ENCODE measurements around the gene OR14C36.
"Not testable (repeated sequence)": the region's sequence is repeated elsewhere in the genome, so short reads cannot be mapped to it uniquely, and the experiment has no call there.

OR14C36 gene

GRCh38 chr1:248348475-248348874, at the start of gene OR14C36:
TSS of gene OR14C36 (plus strand) at chr1:248348775. CDS start at chr1:248348775, 0 bp downstream.
- FAIRE-seq: no peak

- no peak for FAIRE-seq
Measured at GRCh38 chr1:248303324-248303723, 45.3 kb upstream of the OR14C36 start, which contains the start of gene OR2T12. TSS of gene OR2T12 (minus strand) at chr1:248303424. CDS start at chr1:248295578, 7,846 bp downstream.

GRCh38 chr1:248305672-248306071, 42.9 kb upstream of the OR14C36 start:
- not testable (repeated sequence) for FAIRE-seq

GRCh38 chr1:248306103-248306502, 42.5 kb upstream of the OR14C36 start:
- no peak for FAIRE-seq

- FAIRE-seq: not testable (repeated sequence)
Measured at GRCh38 chr1:248306740-248307139, 41.8 kb upstream of the OR14C36 start.

GRCh38 chr1:248316796-248317195, 31.8 kb upstream of the OR14C36 start:
- FAIRE-seq: no peak

GRCh38 chr1:248324468-248324867, 24.1 kb upstream of the OR14C36 start, which contains the start of gene OR2M7:
TSS of gene OR2M7 (minus strand) at chr1:248324568. CDS start at chr1:248324568, 0 bp downstream.
- FAIRE-seq: no peak

GRCh38 chr1:248343451-248343850, 5.1 kb upstream of the OR14C36 start:
- no peak for FAIRE-seq

- FAIRE-seq: no peak
Measured at GRCh38 chr1:248359415-248359814, 10.8 kb downstream of the OR14C36 start.

GRCh38 chr1:248361121-248361715, 12.6 kb downstream of the OR14C36 start, which contains the start of gene OR2T4:
TSS of gene OR2T4 (plus strand) at chr1:248361665. CDS start at chr1:248361665, 0 bp downstream.
- no peak for FAIRE-seq

- no peak for FAIRE-seq
Measured at GRCh38 chr1:248366609-248367008, 18.0 kb downstream of the OR14C36 start.

- no peak for FAIRE-seq
Measured at GRCh38 chr1:248372394-248372793, 23.8 kb downstream of the OR14C36 start.

- FAIRE-seq: no peak
Measured at GRCh38 chr1:248373761-248374160, 25.2 kb downstream of the OR14C36 start.

GRCh38 chr1:248375446-248375845, 26.9 kb downstream of the OR14C36 start, which contains the start of gene OR2T6:
TSS of gene OR2T6 (plus strand) at chr1:248375746. CDS start at chr1:248387609, 11,863 bp downstream.
- no peak for FAIRE-seq

GRCh38 chr1:248376916-248377315, 28.3 kb downstream of the OR14C36 start:
- FAIRE-seq: no peak

GRCh38 chr1:248380854-248381253, 32.3 kb downstream of the OR14C36 start:
- FAIRE-seq: no peak

GRCh38 chr1:248388426-248388825, 39.9 kb downstream of the OR14C36 start:
- no peak for FAIRE-seq

- FAIRE-seq: no peak
Measured at GRCh38 chr1:248393050-248393449, 44.5 kb downstream of the OR14C36 start.
